Fibroblast of lung (primary cell): Measurements from ENCODE around the gene CNTFR.

Source experiments
- EZH2 ChIP-seq: IDR thresholded peaks from 2 replicates; pipeline ENCODE4 v1.5.1; 2012; ENCODE audit warnings: low read length, control low read depth, mild to moderate bottlenecking; ENCODE audit errors: missing control alignments
- TF ChIP-seq, protein P1 (sequence below), 2 donors: IDR thresholded peaks in 1 of 2; conservative IDR thresholded peaks in 1 of 2; 1 replicate in 1 of 2; 2 replicates in 1 of 2; pipeline ENCODE4 v1.5.1; 2011 to 2012; ENCODE audit warnings: low read length in 2 of 2, control low read depth in 1 of 2, inconsistent platforms in 1 of 2, low read depth in 1 of 2, mild to moderate bottlenecking in 1 of 2

DNA sequence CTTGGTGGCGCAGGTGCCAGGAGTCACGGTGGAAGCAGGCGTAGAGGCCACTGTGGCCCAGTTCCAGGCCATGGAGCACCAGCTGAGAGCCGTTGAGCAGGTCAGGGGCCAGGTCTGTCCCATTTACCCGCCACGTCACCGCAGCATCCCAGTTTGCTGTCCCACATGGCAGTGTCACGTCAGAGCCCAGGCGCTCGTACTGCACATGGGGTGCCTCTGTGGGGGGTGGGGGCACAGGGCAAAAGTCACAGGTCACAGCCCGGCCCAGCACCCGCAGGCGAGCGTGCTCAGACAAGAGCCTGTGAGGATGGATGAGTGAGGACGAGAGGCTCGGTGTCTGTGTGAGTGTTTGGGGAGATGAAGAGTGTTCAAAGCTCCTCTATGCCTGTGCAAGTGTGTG lies 24.9 kb downstream of the CNTFR start:
- TF ChIP-seq, protein P1, sequence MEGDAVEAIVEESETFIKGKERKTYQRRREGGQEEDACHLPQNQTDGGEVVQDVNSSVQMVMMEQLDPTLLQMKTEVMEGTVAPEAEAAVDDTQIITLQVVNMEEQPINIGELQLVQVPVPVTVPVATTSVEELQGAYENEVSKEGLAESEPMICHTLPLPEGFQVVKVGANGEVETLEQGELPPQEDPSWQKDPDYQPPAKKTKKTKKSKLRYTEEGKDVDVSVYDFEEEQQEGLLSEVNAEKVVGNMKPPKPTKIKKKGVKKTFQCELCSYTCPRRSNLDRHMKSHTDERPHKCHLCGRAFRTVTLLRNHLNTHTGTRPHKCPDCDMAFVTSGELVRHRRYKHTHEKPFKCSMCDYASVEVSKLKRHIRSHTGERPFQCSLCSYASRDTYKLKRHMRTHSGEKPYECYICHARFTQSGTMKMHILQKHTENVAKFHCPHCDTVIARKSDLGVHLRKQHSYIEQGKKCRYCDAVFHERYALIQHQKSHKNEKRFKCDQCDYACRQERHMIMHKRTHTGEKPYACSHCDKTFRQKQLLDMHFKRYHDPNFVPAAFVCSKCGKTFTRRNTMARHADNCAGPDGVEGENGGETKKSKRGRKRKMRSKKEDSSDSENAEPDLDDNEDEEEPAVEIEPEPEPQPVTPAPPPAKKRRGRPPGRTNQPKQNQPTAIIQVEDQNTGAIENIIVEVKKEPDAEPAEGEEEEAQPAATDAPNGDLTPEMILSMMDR (conservative IDR thresholded peaks at IDR 0.05 in 1 of 2, IDR thresholded peaks at IDR 0.05 in 1 of 2; ENCODE audit: low read depth in 1 of 2, low read length in 2 of 2) = no peak
- TF ChIP-seq EZH2 = no peak
